GM21576 (cell line): ENCODE results near the gene PANK4.

Experiments used
- ATAC-seq: cut with Tn5 transposase; IDR thresholded peaks from one replicate; pipeline ENCODE4 v1.9.1; 2021; ENCODE audit warnings: mild to moderate bottlenecking, moderate library complexity; ENCODE audit not compliant: unreplicated experiment

PANK4 gene

GRCh38 chr1:2515763-2516080 is 10.7 kb downstream of the PANK4 start:
- no peak for ATAC-seq

GRCh38 chr1:2514863-2515762 is 11.3 kb downstream of the PANK4 start:
- no peak for ATAC-seq

GRCh38 chr1:2513939-2514652 is 12.3 kb downstream of the PANK4 start:
- ATAC-seq, result no peak

GRCh38 chr1:2512862-2513421 is 13.5 kb downstream of the PANK4 start:
- no peak for ATAC-seq

GRCh38 chr1:2510366-2511155 is 15.8 kb downstream of the PANK4 start:
- ATAC-seq, result no peak

GRCh38 chr1:2509589-2509988 is 16.8 kb downstream of the PANK4 start:
- ATAC-seq, result no peak

GRCh38 chr1:2508751-2509150 is 17.6 kb downstream of the PANK4 start:
- ATAC-seq, result no peak

GRCh38 chr1:2508180-2508579 is 18.2 kb downstream of the PANK4 start:
- no peak for ATAC-seq

- no peak for ATAC-seq
These were observed 18.6 kb downstream of the PANK4 start for GRCh38 chr1:2507744-2508155.

- no peak for ATAC-seq
These were observed 19.4 kb downstream of the PANK4 start for GRCh38 chr1:2506901-2507565.

- ATAC-seq, result no peak
These were observed 20.2 kb downstream of the PANK4 start for GRCh38 chr1:2506007-2506860.

GRCh38 chr1:2505461-2505994 is 20.9 kb downstream of the PANK4 start:
- no peak for ATAC-seq

GRCh38 chr1:2504949-2505272 is 21.5 kb downstream of the PANK4 start:
- ATAC-seq, result no peak

- ATAC-seq, result no peak
These were observed 22.0 kb downstream of the PANK4 start for GRCh38 chr1:2504225-2504948.

- no peak for ATAC-seq
These were observed 22.7 kb downstream of the PANK4 start for GRCh38 chr1:2503554-2504224.

GRCh38 chr1:2502661-2503553 is 23.5 kb downstream of the PANK4 start:
- ATAC-seq, result no peak

GRCh38 chr1:2502210-2502609 is 24.2 kb downstream of the PANK4 start:
- no peak for ATAC-seq

- no peak for ATAC-seq
These were observed 24.6 kb downstream of the PANK4 start for GRCh38 chr1:2501820-2502119.
